ENCODE measurements around the gene MAD2L1BP. TPM values are rescaled to one million over a fixed set of nuclear protein-coding genes. Genes with fewer than 3 reads are reported as not detected.
"Not testable (repeated sequence)": the region's sequence is repeated elsewhere in the genome, so short reads cannot be mapped to it uniquely, and the experiment has no call there.

MAD2L1BP gene
- total and polyA plus RNA-seq, 2 of the 4 experiments (the other 2 are of a cell fraction) = 28.1 to 50.2 TPM

DNA sequence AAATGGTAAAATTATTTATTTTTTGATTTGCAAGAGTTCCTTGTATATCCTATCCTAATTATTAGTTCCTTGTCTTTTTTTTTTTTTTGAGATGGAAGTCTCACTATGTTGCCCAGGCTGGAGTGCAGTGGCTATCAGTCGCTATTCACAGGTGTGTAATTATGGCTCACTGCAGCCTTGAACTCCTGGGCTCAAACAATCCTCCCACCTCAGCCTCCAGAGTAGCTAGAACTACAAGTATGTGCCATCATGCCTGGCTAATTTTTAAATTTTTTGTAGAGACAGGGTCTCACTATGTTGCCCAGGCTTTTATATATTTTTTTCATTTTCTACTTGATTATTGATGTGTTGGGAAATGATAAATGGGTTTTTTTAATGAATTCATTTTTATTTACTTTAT is 46.1 kb upstream of the MAD2L1BP start:
- H3K4ac ChIP-seq (ENCODE audit: low read depth, low read length); H2BK5ac ChIP-seq (ENCODE audit: low read depth, low read length, poor library complexity, severe bottlenecking); H3K9me3 ChIP-seq (ENCODE audit: control insufficient read depth, insufficient read depth, low read length); H2BK20ac ChIP-seq (ENCODE audit: low read depth, low read length); H2BK120ac ChIP-seq (ENCODE audit: low read depth, low read length); H3K9me1 ChIP-seq (ENCODE audit: insufficient read depth, low read length); H4K91ac ChIP-seq (ENCODE audit: insufficient read depth, low read depth, low read length); H3K14ac ChIP-seq (replicated peaks; ENCODE audit: low read depth, low read length); H3K4me3 ChIP-seq (ENCODE audit: insufficient read depth, low read depth, low read length); intact Hi-C loops (cut with micrococcal nuclease); H3K23ac ChIP-seq (ENCODE audit: low read depth, low read length); BruUV-seq (replicated peaks); POLR2A ChIA-PET (ENCODE audit: unreplicated experiment); H2BK15ac ChIP-seq (ENCODE audit: low read depth, low read length); H4K8ac ChIP-seq (ENCODE audit: low read depth in 2 of 2, low read length in 2 of 2); H3K4me1 ChIP-seq (ENCODE audit: control insufficient read depth, insufficient read depth, low read length); H2AK5ac ChIP-seq (ENCODE audit: low read depth, low read length); in situ Hi-C loops (cut with MboI; ENCODE audit: low sequenced_read_pairs); dilution Hi-C loops (cut with HindIII; ENCODE audit: low sequenced_read_pairs, unreplicated experiment); H4K20me1 ChIP-seq (ENCODE audit: insufficient read depth, low read length); H3K9ac ChIP-seq (ENCODE audit: low read depth, low read length); H4K5ac ChIP-seq (ENCODE audit: low read depth, low read length); H3K27me3 ChIP-seq (ENCODE audit: control insufficient read depth, insufficient read depth, low read length); ATAC-seq (ENCODE audit: low read depth); H3K4me2 ChIP-seq (ENCODE audit: low read depth, low read length); H3K27ac ChIP-seq (ENCODE audit: insufficient read depth, low read length); DNase-seq; H2AFZ ChIP-seq (replicated peaks; ENCODE audit: low read length, poor library complexity); H3K18ac ChIP-seq (ENCODE audit: low read depth, low read length); H2AK9ac ChIP-seq (replicated peaks; ENCODE audit: low read depth, low read length, poor library complexity); H3K56ac ChIP-seq (ENCODE audit: extremely low read depth, insufficient read depth, low read length): not testable (repeated sequence)
- peaks cover 29% of the 10 kb centered on the region for H3K36me3 ChIP-seq (ENCODE audit: control insufficient read depth, insufficient read depth, low read length)
- CTCF ChIA-PET = interaction anchor here (0.6 kb wide), 1 partner anchor 534 kb away, joined by 3 read pairs; no protein-coding TSS in a partner anchor
- peaks cover 20 to 25% of the 10 kb centered on the region in 2 experiments for H3K79me1 ChIP-seq (ENCODE audit: low read depth in 1 of 2, low read length in 2 of 2)
- no CpG with 5 or more reads among the region's 1 CpG for WGBS, 2 experiments (ENCODE audit: extremely low coverage in 2 of 2, insufficient read length in 1 of 2)

Measured in IMR-90 (cell line).